NB4 (cell line): Measurements from ENCODE around the gene ZBTB6.

Experiments
- CTCF ChIP-seq: IDR thresholded peaks from one replicate; pipeline ENCODE4 v1.5.1; 2012; ENCODE audit warnings: low read depth, low read length
- MAX ChIP-seq: IDR thresholded peaks from 2 replicates; pipeline ENCODE4 v1.6.1; 2011; ENCODE audit warnings: low read depth, low read length
- MYC ChIP-seq: IDR thresholded peaks from 2 replicates; pipeline ENCODE4 v1.6.1; 2011; ENCODE audit warnings: low read depth, low read length
- POLR2A ChIP-seq: IDR thresholded peaks from 2 replicates; pipeline ENCODE4 v1.6.1; 2011; ENCODE audit warnings: mild to moderate bottlenecking; ENCODE audit not compliant: insufficient read length; ENCODE audit errors: extremely low read depth

GRCh38 chr9:122866079-122866478 is 47.0 kb downstream of the ZBTB6 start:
- no peak for TF ChIP-seq MYC
- TF ChIP-seq CTCF, result no peak
- no peak for TF ChIP-seq POLR2A
- no peak for TF ChIP-seq MAX
